M059J (cell line): ENCODE measurements around the gene ZNF418. TPM values are rescaled to one million over a fixed set of nuclear protein-coding genes. Genes with fewer than 3 reads are reported as not detected.
"Not testable (repeated sequence)": the region's sequence is repeated elsewhere in the genome, so short reads cannot be mapped to it uniquely, and the experiment has no call there.

Source experiments
- DNase-seq: peaks from one replicate; pipeline ENCODE4 v3.0.0-alpha.2; 2012; ENCODE audit warnings: low read depth
- total RNA-seq: library from RNA; depleted of rRNA; stranded (reverse); fragments of >200 nt; shearing (Covaris generic); gene quantifications from 2 replicates; pipeline ENCODE4 v1.2.3, GENCODE V29; 2014; rRNA removed

ZNF418 gene
- total RNA-seq, 1 experiment from 2014 or later: 7.0 TPM

GRCh38 chr19:57888560-57889231, 46.5 kb downstream of the ZNF418 start, which contains the start of gene ZNF814:
Gene ZNF814 (minus strand): TSS chr19:57889037. CDS start chr19:57888802, 235 bp downstream.
- no peak for DNase-seq

GRCh38 chr19:57888107-57888559, 47.1 kb downstream of the ZNF418 start:
- no peak for DNase-seq

- DNase-seq: no peak
Measured at GRCh38 chr19:57887195-57887941, 47.8 kb downstream of the ZNF418 start.

GRCh38 chr19:57886046-57886445, 49.2 kb downstream of the ZNF418 start:
- no peak for DNase-seq

GRCh38 chr19:57873883-57874799, 61.1 kb downstream of the ZNF418 start:
- not testable (repeated sequence) for DNase-seq

- DNase-seq: no peak
Measured at GRCh38 chr19:57872450-57872849, 62.8 kb downstream of the ZNF418 start.

Other genes starting within 250 kb of the ZNF418 start
- not detected in 2 replicates for gene ZNF154, start 226.2 kb downstream of the ZNF418 start, total RNA-seq
- 1.9 and 5.4 TPM in 2 replicates for gene ZNF671, start 207.8 kb downstream of the ZNF418 start, total RNA-seq
- 11.4 and 12.8 TPM in 2 replicates for gene ZNF776, start 188.6 kb downstream of the ZNF418 start, total RNA-seq
- 11.8 and 14.2 TPM in 2 replicates for gene ZNF586, start 165.7 kb downstream of the ZNF418 start, total RNA-seq
- gene ZNF552, start 120.5 kb downstream of the ZNF418 start, total RNA-seq: 0.69 and 0.84 TPM in 2 replicates
- gene ZNF587B, start 105.1 kb downstream of the ZNF418 start, total RNA-seq: 8.3 and 8.5 TPM in 2 replicates
- 6.5 and 19.6 TPM in 2 replicates for gene ZNF587, start 85.5 kb downstream of the ZNF418 start, total RNA-seq
- gene ZNF814, start 46.4 kb downstream of the ZNF418 start, total RNA-seq: 0.64 and 2.2 TPM in 2 replicates
- gene ZNF417, start 18.8 kb downstream of the ZNF418 start, total RNA-seq: 11.2 and 11.6 TPM in 2 replicates
- 4.8 and 6.7 TPM in 2 replicates for gene ZNF256, start 12.3 kb upstream of the ZNF418 start, total RNA-seq
- gene C19orf18, start 39.1 kb upstream of the ZNF418 start, total RNA-seq: not detected in 2 replicates
- gene ZNF606, start 67.4 kb upstream of the ZNF418 start, total RNA-seq: 13.2 and 13.4 TPM in 2 replicates
- 1.2 TPM in 1 of 2 replicates, not detected in the other for gene ZSCAN1, start 98.6 kb upstream of the ZNF418 start, total RNA-seq
- 1.8 and 2.0 TPM in 2 replicates for gene ZNF135, start 123.9 kb upstream of the ZNF418 start, total RNA-seq
- gene ZSCAN18, start 162.8 kb upstream of the ZNF418 start, total RNA-seq: 33.3 and 39.8 TPM in 2 replicates
- gene ZNF329, start 215.4 kb upstream of the ZNF418 start, total RNA-seq: 9.8 and 14.6 TPM in 2 replicates
- gene ZNF274, start 247.7 kb upstream of the ZNF418 start, total RNA-seq: 23.7 and 26.7 TPM in 2 replicates